GM12878 (cell line): ENCODE results near the gene ETS1.

Experiments used
- CREB1 ChIP-seq: IDR thresholded peaks from 2 replicates; pipeline ENCODE4 v1.6.1; 2012; ENCODE audit warnings: low read depth, mild to moderate bottlenecking, inconsistent platforms
- DPF2 ChIP-seq: fragments of 450-650 bp; IDR thresholded peaks from 2 replicates; pipeline ENCODE4 v1.6.1; 2017; ENCODE audit warnings: mild to moderate bottlenecking
- EZH2 ChIP-seq: IDR thresholded peaks from 2 replicates; pipeline ENCODE4 v1.6.1; 2012; ENCODE audit warnings: low read depth, mild to moderate bottlenecking, control low read depth, inconsistent platforms, low read length, borderline replicate concordance; ENCODE audit not compliant: control insufficient read depth
- SRF ChIP-seq, 2 experiments: IDR thresholded peaks; 2 replicates each; pipeline ENCODE4 v1.6.1; 2011; ENCODE audit warnings: low read depth in 2 of 2, low read length in 2 of 2, mild to moderate bottlenecking in 1 of 2, moderate library complexity in 1 of 2

- no peak for TF ChIP-seq SRF (IDR thresholded peaks at IDR 0.05; ENCODE audit: low read depth in 2 of 2, low read length in 2 of 2)
- TF ChIP-seq CREB1: no peak
- no peak for TF ChIP-seq EZH2
- no peak for TF ChIP-seq DPF2
Measured at GRCh38 chr11:128482092-128482491, 105.3 kb downstream of the ETS1 start.
